SK-N-MC (cell line): ENCODE measurements around the gene GPM6B.

Experiments
- EZH2 ChIP-seq: fragments of 200-600 bp; sonication (generic); IDR thresholded peaks from one replicate; pipeline ENCODE4 v1.6.1; 2017; ENCODE audit warnings: antibody characterized with exemption
- POLR2AphosphoS5 ChIP-seq: IDR thresholded peaks from 2 replicates; pipeline ENCODE4 v1.6.1; 2012; ENCODE audit warnings: mild to moderate bottlenecking, low read depth, low read length, borderline replicate concordance

DNA sequence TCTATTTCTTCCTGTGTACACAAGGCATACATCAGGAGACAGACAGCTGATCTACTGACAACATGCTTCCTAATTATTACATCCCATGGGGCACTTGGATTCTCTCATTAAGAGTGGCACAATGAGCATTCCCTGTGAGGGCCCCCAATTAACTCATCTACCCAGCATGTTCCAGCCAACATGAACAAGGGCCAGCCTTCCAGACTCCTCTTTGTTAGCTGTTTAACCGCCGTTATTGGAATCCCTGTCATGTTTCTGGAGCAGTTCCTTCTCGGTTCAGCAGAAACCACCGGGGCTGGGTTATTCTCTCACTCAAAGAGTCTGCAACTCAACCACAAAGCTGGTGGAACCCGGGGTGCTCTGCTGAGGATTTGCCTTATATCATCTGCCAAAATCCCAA lies 9.9 kb upstream of the GPM6B start:
- TF ChIP-seq POLR2AphosphoS5 (no peak), EZH2 (no peak)
